Smooth muscle cell of the brain vasculature (primary cell): ENCODE measurements around the gene MEST.
"Not testable (repeated sequence)": the region's sequence is repeated elsewhere in the genome, so short reads cannot be mapped to it uniquely, and the experiment has no call there.

ENCODE experiments used
- DNase-seq: peaks from one replicate; pipeline ENCODE4 v3.0.0-alpha.2; 2012; ENCODE audit warnings: low read depth, low spot score

Gene MEST

GRCh38 chr7:130523519-130524125 is 31.7 kb downstream of the MEST start:
- DNase-seq, result not testable (repeated sequence)

- DNase-seq, result no peak
These were observed 32.7 kb downstream of the MEST start for GRCh38 chr7:130524628-130525027.

- not testable (repeated sequence) for DNase-seq
These were observed 36.0 kb downstream of the MEST start for GRCh38 chr7:130527752-130528355.

- no peak for DNase-seq
These were observed 37.5 kb downstream of the MEST start for GRCh38 chr7:130529417-130529816.

GRCh38 chr7:130537894-130538293 is 46.0 kb downstream of the MEST start:
- DNase-seq, result not testable (repeated sequence)

- DNase-seq, result not testable (repeated sequence)
These were observed 49.4 kb downstream of the MEST start for GRCh38 chr7:130541287-130541686.

- not testable (repeated sequence) for DNase-seq
These were observed 50.4 kb downstream of the MEST start for GRCh38 chr7:130542297-130542696.

GRCh38 chr7:130543487-130544010 is 51.7 kb downstream of the MEST start:
- DNase-seq, result no peak

- DNase-seq, result no peak
These were observed 52.5 kb downstream of the MEST start for GRCh38 chr7:130544356-130544755.

GRCh38 chr7:130553398-130554029 is 61.6 kb downstream of the MEST start:
- DNase-seq, result no peak

- DNase-seq, result no peak
These were observed 62.6 kb downstream of the MEST start for GRCh38 chr7:130554481-130554880.
